Subcutaneous abdominal adipose tissue (tissue), 5 donors: ENCODE measurements around the gene RNF144B.
"Not testable (repeated sequence)": the region's sequence is repeated elsewhere in the genome, so short reads cannot be mapped to it uniquely, and the experiment has no call there.

ENCODE experiments used
- H3K27ac ChIP-seq: one replicate; pipeline ENCODE4 v1.7.0; 2013; ENCODE audit warnings: low read depth, mild to moderate bottlenecking, inconsistent platforms, low read length, moderate library complexity
- H3K27me3 ChIP-seq, 5 donors: one replicate each; pipeline ENCODE4 v1.7.0; 2013; ENCODE audit warnings: low read length in 5 of 5, inconsistent platforms in 1 of 5; ENCODE audit not compliant: control insufficient read depth in 5 of 5, insufficient read depth in 4 of 5
- H3K36me3 ChIP-seq, 5 donors: one replicate each; pipeline ENCODE4 v1.7.0; 2013; ENCODE audit warnings: low read length in 5 of 5; ENCODE audit not compliant: control insufficient read depth in 5 of 5, insufficient read depth in 5 of 5
- H3K4me1 ChIP-seq, 5 donors: one replicate each; pipeline ENCODE4 v1.7.0; 2013; ENCODE audit warnings: low read length in 5 of 5, mild to moderate bottlenecking in 3 of 5, moderate library complexity in 1 of 5; ENCODE audit not compliant: control insufficient read depth in 5 of 5, insufficient read depth in 5 of 5
- H3K4me3 ChIP-seq, 5 donors: one replicate each; pipeline ENCODE4 v1.7.0; 2013; ENCODE audit warnings: low read length in 5 of 5, low read depth in 1 of 5
- H3K9ac ChIP-seq, 5 donors: one replicate each; pipeline ENCODE4 v1.7.0; 2013; ENCODE audit warnings: low read length in 5 of 5, mild to moderate bottlenecking in 4 of 5, moderate library complexity in 3 of 5
- H3K9me3 ChIP-seq, 5 donors: one replicate each; pipeline ENCODE4 v1.7.0; 2013; ENCODE audit warnings: low read length in 5 of 5; ENCODE audit not compliant: control insufficient read depth in 5 of 5
- donor health status: healthy.
- donor health status: healthy.
- donor health status: healthy.
- donor health status: healthy.
- donor health status: healthy.

Gene RNF144B

GRCh38 chr6:18352001-18352400 lies 35.1 kb upstream of the RNF144B start:
- no peak overlapping the region for H3K9ac ChIP-seq
- H3K27me3 ChIP-seq = no peaks in the 10 kb centered on the region
- H3K36me3 ChIP-seq = no peaks in the 10 kb centered on the region
- no peak overlapping the region for H3K4me3 ChIP-seq
- no peaks in the 10 kb centered on the region for H3K9me3 ChIP-seq
- H3K4me1 ChIP-seq = no peaks in the 10 kb centered on the region
- H3K27ac ChIP-seq = no peak overlapping the region

- H3K27me3 ChIP-seq = no peaks in the 10 kb centered on the region
- no peak overlapping the region for H3K4me3 ChIP-seq
- H3K4me1 ChIP-seq = no peaks in the 10 kb centered on the region
- H3K27ac ChIP-seq = no peak overlapping the region
- H3K9ac ChIP-seq = no peak overlapping the region
- H3K36me3 ChIP-seq = no peaks in the 10 kb centered on the region
- H3K9me3 ChIP-seq = no peaks in the 10 kb centered on the region
Observed at GRCh38 chr6:18352842-18353241, 34.3 kb upstream of the RNF144B start.

GRCh38 chr6:18353251-18353650 lies 33.9 kb upstream of the RNF144B start:
- Histone ChIP-seq H3K4me3 (no peak overlapping the region), H3K27me3 (no peaks in the 10 kb centered on the region), H3K36me3 (no peaks in the 10 kb centered on the region), H3K9me3 (no peaks in the 10 kb centered on the region), H3K27ac (no peak overlapping the region), H3K4me1 (no peaks in the 10 kb centered on the region), H3K9ac (no peak overlapping the region)

GRCh38 chr6:18357546-18357945 lies 29.6 kb upstream of the RNF144B start:
- H3K36me3 ChIP-seq, H3K9ac ChIP-seq, H3K27ac ChIP-seq, H3K4me3 ChIP-seq, H3K9me3 ChIP-seq, H3K4me1 ChIP-seq, H3K27me3 ChIP-seq: not testable (repeated sequence)

GRCh38 chr6:18359237-18359885 lies 27.8 kb upstream of the RNF144B start:
- Histone ChIP-seq H3K36me3 (no peaks in the 10 kb centered on the region), H3K27me3 (no peaks in the 10 kb centered on the region), H3K27ac (no peak overlapping the region), H3K4me3 (no peak overlapping the region), H3K9ac (no peak overlapping the region), H3K4me1 (peaks cover 0 to 10% (median 6%) of the 10 kb centered on the region in 5 donors), H3K9me3 (no peaks in the 10 kb centered on the region)

GRCh38 chr6:18360188-18360587 lies 27.0 kb upstream of the RNF144B start:
- Histone ChIP-seq H3K27me3 (no peaks in the 10 kb centered on the region), H3K4me1 (peaks cover 0 to 10% (median 6%) of the 10 kb centered on the region in 5 donors), H3K9ac (no peak overlapping the region), H3K36me3 (no peaks in the 10 kb centered on the region), H3K4me3 (no peak overlapping the region), H3K9me3 (no peaks in the 10 kb centered on the region), H3K27ac (no peak overlapping the region)

- H3K9ac ChIP-seq = no peak overlapping the region
- peaks cover 0 to 10% (median 6%) of the 10 kb centered on the region in 5 donors for H3K4me1 ChIP-seq
- H3K36me3 ChIP-seq = no peaks in the 10 kb centered on the region
- H3K27ac ChIP-seq = no peak overlapping the region
- H3K27me3 ChIP-seq = no peaks in the 10 kb centered on the region
- H3K9me3 ChIP-seq = no peaks in the 10 kb centered on the region
- H3K4me3 ChIP-seq = no peak overlapping the region
Observed at GRCh38 chr6:18362058-18362561, 25.0 kb upstream of the RNF144B start.

GRCh38 chr6:18363746-18364145 lies 23.4 kb upstream of the RNF144B start:
- Histone ChIP-seq H3K4me3 (no peak overlapping the region), H3K9me3 (no peaks in the 10 kb centered on the region), H3K4me1 (peaks cover 0 to 10% (median 6%) of the 10 kb centered on the region in 5 donors), H3K27me3 (no peaks in the 10 kb centered on the region), H3K9ac (no peak overlapping the region), H3K27ac (no peak overlapping the region), H3K36me3 (no peaks in the 10 kb centered on the region)

GRCh38 chr6:18364561-18364960 lies 22.6 kb upstream of the RNF144B start:
- not testable (repeated sequence) for H3K9me3 ChIP-seq, H3K27ac ChIP-seq
- peaks cover 0 to 10% (median 6%) of the 10 kb centered on the region in 5 donors for H3K4me1 ChIP-seq

GRCh38 chr6:18367371-18367770 lies 19.8 kb upstream of the RNF144B start:
- H3K9me3 ChIP-seq = no peaks in the 10 kb centered on the region
- H3K36me3 ChIP-seq = no peaks in the 10 kb centered on the region
- H3K4me1 ChIP-seq = peaks cover 0 to 2% (median 0%) of the 10 kb centered on the region in 5 donors
- H3K4me3 ChIP-seq = no peak overlapping the region
- no peak overlapping the region for H3K9ac ChIP-seq
- no peak overlapping the region for H3K27ac ChIP-seq
- H3K27me3 ChIP-seq = no peaks in the 10 kb centered on the region

More at GRCh38 chr6:18364561-18364960, 22.6 kb upstream of the RNF144B start:
- H3K9ac ChIP-seq, H3K36me3 ChIP-seq, H3K27me3 ChIP-seq, H3K4me3 ChIP-seq: not testable (repeated sequence)
